OCI-LY1 (cell line): ENCODE measurements around the gene MAPK1IP1L.

ENCODE experiments used
- EZH2 ChIP-seq: fragments of 200-600 bp; sonication (generic), shearing (Covaris generic); IDR thresholded peaks from 2 replicates; pipeline ENCODE4 v1.8.0; 2017; ENCODE audit warnings: borderline replicate concordance, mixed run types, mild to moderate bottlenecking, antibody characterized with exemption, low read length, moderate library complexity, mixed read lengths
- TF ChIP-seq, protein P1 (sequence below): fragments of 200-600 bp; sonication (generic), shearing (Covaris generic); IDR thresholded peaks from 2 replicates; pipeline ENCODE4 v1.5.1; 2017; ENCODE audit warnings: mild to moderate bottlenecking, antibody characterized with exemption, low read length, moderate library complexity, mixed read lengths

DNA sequence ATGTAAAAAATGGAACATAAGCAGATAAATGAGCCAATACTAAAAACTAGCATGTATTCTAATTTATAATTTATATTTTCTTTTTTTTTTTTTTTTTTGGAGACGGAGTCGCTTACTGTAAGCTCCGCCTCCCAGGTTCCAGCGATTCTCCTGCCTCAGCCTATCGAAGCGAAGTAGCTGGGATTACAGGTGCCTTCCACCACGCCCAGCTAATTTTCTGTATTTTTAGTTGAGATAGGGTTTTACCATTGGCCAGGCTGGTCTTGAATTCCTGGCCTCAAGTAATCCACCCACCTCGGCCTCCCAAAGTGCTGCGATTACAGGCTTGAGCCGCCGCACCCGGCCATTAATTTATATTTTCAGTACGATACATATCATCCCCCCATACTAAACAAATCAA, 2.7 kb downstream of the MAPK1IP1L start:
- TF ChIP-seq, protein P1, sequence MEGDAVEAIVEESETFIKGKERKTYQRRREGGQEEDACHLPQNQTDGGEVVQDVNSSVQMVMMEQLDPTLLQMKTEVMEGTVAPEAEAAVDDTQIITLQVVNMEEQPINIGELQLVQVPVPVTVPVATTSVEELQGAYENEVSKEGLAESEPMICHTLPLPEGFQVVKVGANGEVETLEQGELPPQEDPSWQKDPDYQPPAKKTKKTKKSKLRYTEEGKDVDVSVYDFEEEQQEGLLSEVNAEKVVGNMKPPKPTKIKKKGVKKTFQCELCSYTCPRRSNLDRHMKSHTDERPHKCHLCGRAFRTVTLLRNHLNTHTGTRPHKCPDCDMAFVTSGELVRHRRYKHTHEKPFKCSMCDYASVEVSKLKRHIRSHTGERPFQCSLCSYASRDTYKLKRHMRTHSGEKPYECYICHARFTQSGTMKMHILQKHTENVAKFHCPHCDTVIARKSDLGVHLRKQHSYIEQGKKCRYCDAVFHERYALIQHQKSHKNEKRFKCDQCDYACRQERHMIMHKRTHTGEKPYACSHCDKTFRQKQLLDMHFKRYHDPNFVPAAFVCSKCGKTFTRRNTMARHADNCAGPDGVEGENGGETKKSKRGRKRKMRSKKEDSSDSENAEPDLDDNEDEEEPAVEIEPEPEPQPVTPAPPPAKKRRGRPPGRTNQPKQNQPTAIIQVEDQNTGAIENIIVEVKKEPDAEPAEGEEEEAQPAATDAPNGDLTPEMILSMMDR = no peak
- no peak for TF ChIP-seq EZH2
